WTC11 (cell line): Measurements from ENCODE around the gene LAMC1. TPM values are rescaled to one million over a fixed set of nuclear protein-coding genes. Genes with fewer than 3 reads are reported as not detected.

Source experiments
- ATAC-seq: fragments of 200-7000 bp; cut with Tn5 transposase; 2 replicates; pipeline ENCODE4 v1.10.0; 2021; ENCODE audit warnings: mild to moderate bottlenecking, moderate library complexity
- CTCF ChIA-PET: fragments of 300-600 bp; sonication (Branson Sonifier 250); formaldehyde crosslinking; loops from one replicate; lab custom pipeline; 2021; ENCODE audit warnings: antibody characterized with exemption; lab: Charles Lee
- POLR2A ChIA-PET: fragments of 350-600 bp; sonication (Branson Sonifier 250); formaldehyde crosslinking; loops from one replicate; lab custom pipeline; 2021; ENCODE audit warnings: antibody characterized with exemption; lab: Charles Lee
- DNase-seq: peaks from one replicate; pipeline ENCODE4 v3.0.0; 2021; ENCODE audit warnings: low spot score
- H3K27ac Mint-ChIP-seq: 2 replicates; pipeline ENCODE4 v1.8.0; 2021; ENCODE audit warnings: mixed read lengths
- H3K27me3 Mint-ChIP-seq: 2 replicates; pipeline ENCODE4 v1.8.0; 2021; ENCODE audit warnings: low read depth, mild to moderate bottlenecking, moderate library complexity, mixed read lengths
- H3K36me3 Mint-ChIP-seq: 2 replicates; pipeline ENCODE4 v1.8.0; 2021; ENCODE audit warnings: mixed read lengths
- H3K4me1 Mint-ChIP-seq: 2 replicates; pipeline ENCODE4 v1.8.0; 2022; ENCODE audit warnings: mixed read lengths
- H3K4me3 Mint-ChIP-seq: 2 replicates; pipeline ENCODE4 v1.8.0; 2021; ENCODE audit warnings: mild to moderate bottlenecking, moderate library complexity, mixed read lengths
- H3K9me3 Mint-ChIP-seq: 2 replicates; pipeline ENCODE4 v1.8.0; 2021; ENCODE audit warnings: mixed read lengths
- ATF6 ChIP-seq: sonication (generic); formaldehyde crosslinking; IDR thresholded peaks from 2 replicates; pipeline ENCODE4 v1.8.1; 2023; ENCODE audit warnings: mild to moderate bottlenecking, missing genetic modification reagents
- E2F4 ChIP-seq: sonication (generic); formaldehyde crosslinking; IDR thresholded peaks from 2 replicates; pipeline ENCODE4 v1.8.1; 2022; ENCODE audit warnings: low read depth, mild to moderate bottlenecking, moderate library complexity, missing genetic modification reagents, borderline replicate concordance
- ELF4 ChIP-seq: sonication (generic); formaldehyde crosslinking; IDR thresholded peaks from 2 replicates; pipeline ENCODE4 v1.8.1; 2022; ENCODE audit warnings: low read depth, mild to moderate bottlenecking, moderate library complexity, missing genetic modification reagents
- ERG ChIP-seq: fragments of 250-450 bp; sonication (Bioruptor Pico); IDR thresholded peaks from 2 replicates; pipeline ENCODE4 v1.8.0; 2021; ENCODE audit warnings: mild to moderate bottlenecking
- ESRRA ChIP-seq: sonication (generic); formaldehyde crosslinking; IDR thresholded peaks from 2 replicates; pipeline ENCODE4 v1.8.1; 2022; ENCODE audit warnings: mild to moderate bottlenecking, missing genetic modification reagents, borderline replicate concordance
- ETV6 ChIP-seq: sonication (generic); formaldehyde crosslinking; IDR thresholded peaks from 2 replicates; pipeline ENCODE4 v1.8.1; 2022; ENCODE audit warnings: mild to moderate bottlenecking, missing genetic modification reagents
- GABPB1 ChIP-seq: sonication (generic); formaldehyde crosslinking; IDR thresholded peaks from 2 replicates; pipeline ENCODE4 v1.8.1; 2023; ENCODE audit warnings: mild to moderate bottlenecking, missing genetic modification reagents
- GRHL2 ChIP-seq: fragments of 250-450 bp; sonication (Bioruptor Pico); IDR thresholded peaks from 2 replicates; pipeline ENCODE4 v1.8.0; 2022; ENCODE audit warnings: mild to moderate bottlenecking, moderate library complexity; ENCODE audit not compliant: insufficient replicate concordance, severe bottlenecking
- JAZF1 ChIP-seq: fragments of 250-450 bp; sonication (Bioruptor Pico); IDR thresholded peaks from 2 replicates; pipeline ENCODE4 v1.9.0; 2021; ENCODE audit warnings: moderate library complexity, mild to moderate bottlenecking, inconsistent platforms
- NR1H2 ChIP-seq: sonication (generic); formaldehyde crosslinking; IDR thresholded peaks from 2 replicates; pipeline ENCODE4 v1.9.0; 2021; ENCODE audit warnings: mild to moderate bottlenecking, moderate library complexity, missing genetic modification reagents
- PRRX2 ChIP-seq: fragments of 250-450 bp; sonication (Bioruptor Pico); IDR thresholded peaks from 2 replicates; pipeline ENCODE4 v1.8.0; 2021; ENCODE audit warnings: mild to moderate bottlenecking
- RELA ChIP-seq: sonication (generic); formaldehyde crosslinking; IDR thresholded peaks from 2 replicates; pipeline ENCODE4 v1.8.1; 2022; ENCODE audit warnings: missing genetic modification reagents, mild to moderate bottlenecking, borderline replicate concordance
- RORB ChIP-seq: fragments of 250-450 bp; sonication (Bioruptor Pico); IDR thresholded peaks from 2 replicates; pipeline ENCODE4 v1.9.0; 2021; ENCODE audit warnings: mild to moderate bottlenecking
- SOX15 ChIP-seq: fragments of 250-450 bp; sonication (Bioruptor Pico); IDR thresholded peaks from 2 replicates; pipeline ENCODE4 v1.9.0; 2021; ENCODE audit warnings: mild to moderate bottlenecking
- TEAD1 ChIP-seq: sonication (generic); formaldehyde crosslinking; IDR thresholded peaks from 2 replicates; pipeline ENCODE4 v1.8.0; 2022; ENCODE audit warnings: mild to moderate bottlenecking, missing genetic modification reagents
- USF1 ChIP-seq: sonication (generic); formaldehyde crosslinking; IDR thresholded peaks from 2 replicates; pipeline ENCODE4 v1.8.0; 2022; ENCODE audit warnings: mild to moderate bottlenecking, missing genetic modification reagents
- USF2 ChIP-seq: sonication (generic); formaldehyde crosslinking; IDR thresholded peaks from 2 replicates; pipeline ENCODE4 v1.8.1; 2023; ENCODE audit warnings: mild to moderate bottlenecking, missing genetic modification reagents, moderate library complexity
- ZNF121 ChIP-seq: sonication (generic); formaldehyde crosslinking; IDR thresholded peaks from 2 replicates; pipeline ENCODE4 v1.8.0; 2023; ENCODE audit warnings: missing genetic modification reagents
- ZNF219 ChIP-seq: sonication (generic); formaldehyde crosslinking; IDR thresholded peaks from 2 replicates; pipeline ENCODE4 v1.8.0; 2023; ENCODE audit warnings: missing genetic modification reagents, mild to moderate bottlenecking, borderline replicate concordance
- ZNF263 ChIP-seq: sonication (generic); formaldehyde crosslinking; IDR thresholded peaks from 2 replicates; pipeline ENCODE4 v1.8.1; 2022; ENCODE audit warnings: low read depth, mild to moderate bottlenecking, moderate library complexity, missing genetic modification reagents
- ZNF423 ChIP-seq: fragments of 250-450 bp; sonication (Bioruptor Pico); IDR thresholded peaks from 2 replicates; pipeline ENCODE4 v2.1.2; 2022; ENCODE audit warnings: mild to moderate bottlenecking, moderate library complexity
- ZNF425 ChIP-seq: fragments of 250-450 bp; sonication (Bioruptor Pico); conservative IDR thresholded peaks from 2 replicates; pipeline ENCODE4 v1.9.0; 2021; ENCODE audit warnings: mild to moderate bottlenecking
- ZSCAN18 ChIP-seq: fragments of 250-450 bp; sonication (Bioruptor Pico); IDR thresholded peaks from 2 replicates; pipeline ENCODE4 v2.1.2; 2022; ENCODE audit warnings: mild to moderate bottlenecking, moderate library complexity
- total RNA-seq: library from RNA; stranded (reverse); gene quantifications from 3 replicates; pipeline ENCODE4 v1.2.3, GENCODE V29; 2021

LAMC1 gene
- total RNA-seq, 1 experiment from 2014 or later: 162 TPM

GRCh38 chr1:183023146-183023600 is at the start of gene LAMC1 (continued):
- TF ChIP-seq RELA (CRISPR knock-in tag) (no peak), RORB (CRISPR knock-in tag) (no peak), JAZF1 (no peak), TEAD1 (CRISPR knock-in tag) (no peak), ETV6 (no peak), ESRRA (CRISPR knock-in tag) (no peak), SOX15 (CRISPR knock-in tag) (no peak), USF2 (CRISPR knock-in tag) (0 out of 2 replicates have a peak, but pooled peaks have one; percentile 15), ZNF121 (0 out of 2 replicates have a peak, but pooled peaks have one; percentile 22), ATF6 (CRISPR knock-in tag) (no peak)

- POLR2A ChIA-PET: no interaction called here
- CTCF ChIA-PET: interaction anchor here (0.7 to 4.2 kb wide), 3 partner anchors 12 to 307 kb away, joined by 3 to 17 read pairs (median 3); no protein-coding TSS in a partner anchor
Observed at GRCh38 chr1:182974506-182975191, 48.6 kb upstream of the LAMC1 start.

GRCh38 chr1:182977480-182977879 is 45.7 kb upstream of the LAMC1 start:
- H3K4me3 Mint-ChIP-seq: no peak overlapping the region
- H3K36me3 Mint-ChIP-seq: peaks cover 5% of the 10 kb centered on the region; the same call in 1 of the 2 replicates
- ATAC-seq: no peak
- 0 out of 2 replicates have a peak, but pooled peaks cover 2% of the 10 kb centered on the region for H3K4me1 Mint-ChIP-seq
- no peaks in the 10 kb centered on the region for H3K27me3 Mint-ChIP-seq
- POLR2A ChIA-PET: no interaction called here
- CTCF ChIA-PET: no interaction called here
- no peak for DNase-seq
- H3K9me3 Mint-ChIP-seq: peaks cover 6% of the 10 kb centered on the region
- TF ChIP-seq NR1H2 (CRISPR knock-in tag): no peak
- TF ChIP-seq RORB (CRISPR knock-in tag): no peak
- no peak for TF ChIP-seq ELF4 (CRISPR knock-in tag)
- TF ChIP-seq USF1 (CRISPR knock-in tag): no peak
- TF ChIP-seq E2F4 (CRISPR knock-in tag): no peak
- no peak for TF ChIP-seq ZNF425 (CRISPR knock-in tag)
- no peak for TF ChIP-seq GABPB1 (CRISPR knock-in tag)
- no peak for TF ChIP-seq GRHL2 (CRISPR knock-in tag)
- TF ChIP-seq ZNF219 (CRISPR knock-in tag): no peak
- TF ChIP-seq ZNF263 (CRISPR knock-in tag): no peak
- no peak for TF ChIP-seq PRRX2 (CRISPR knock-in tag)
- TF ChIP-seq ZSCAN18 (CRISPR knock-in tag): no peak
- TF ChIP-seq ZNF423 (CRISPR knock-in tag): no peak
- no peak for TF ChIP-seq ERG (CRISPR knock-in tag)
- H3K27ac Mint-ChIP-seq: no peak overlapping the region

More at GRCh38 chr1:182974506-182975191, 48.6 kb upstream of the LAMC1 start:
- H3K4me1 Mint-ChIP-seq: 0 out of 2 replicates have a peak, but pooled peaks cover 2% of the 10 kb centered on the region
- no peak for DNase-seq
- H3K4me3 Mint-ChIP-seq: no peak overlapping the region
- H3K36me3 Mint-ChIP-seq: no peaks in the 10 kb centered on the region
- no peaks in the 10 kb centered on the region for H3K9me3 Mint-ChIP-seq
- ATAC-seq: peak; percentile 69
- TF ChIP-seq PRRX2 (CRISPR knock-in tag): no peak
- H3K27ac Mint-ChIP-seq: no peak overlapping the region
- no peaks in the 10 kb centered on the region for H3K27me3 Mint-ChIP-seq
